HepG2 (cell line): ENCODE data around the gene CDT1. TPM values are rescaled to one million over a fixed set of nuclear protein-coding genes. Genes with fewer than 3 reads are reported as not detected.

Experiments used
- DDIT3 ChIP-seq: sonication (generic); formaldehyde crosslinking; IDR thresholded peaks from 2 replicates; pipeline ENCODE4 v1.4.0; 2020; ENCODE audit warnings: mild to moderate bottlenecking, missing genetic modification reagents
- KIAA2018 ChIP-seq: sonication (generic); formaldehyde crosslinking; IDR thresholded peaks from 2 replicates; pipeline ENCODE4 v1.5.0; 2020; ENCODE audit warnings: mild to moderate bottlenecking, missing genetic modification reagents, borderline replicate concordance
- NAIF1 ChIP-seq: sonication (generic); formaldehyde crosslinking; IDR thresholded peaks from 2 replicates; pipeline ENCODE4 v1.5.0; 2020; ENCODE audit warnings: mild to moderate bottlenecking, missing genetic modification reagents, borderline replicate concordance
- RORA ChIP-seq: sonication (generic); formaldehyde crosslinking; IDR thresholded peaks from 2 replicates; pipeline ENCODE4 v1.5.0; 2020; ENCODE audit warnings: mild to moderate bottlenecking, missing genetic modification reagents, moderate library complexity
- SALL1 ChIP-seq: sonication (generic); formaldehyde crosslinking; IDR thresholded peaks from 2 replicates; pipeline ENCODE4 v1.8.0; 2022; ENCODE audit warnings: mild to moderate bottlenecking, missing genetic modification reagents
- UBTF ChIP-seq: sonication (generic); formaldehyde crosslinking; IDR thresholded peaks from 2 replicates; pipeline ENCODE4 v1.4.0; 2020; ENCODE audit warnings: mild to moderate bottlenecking, missing genetic modification reagents
- ZC3H4 ChIP-seq: sonication (generic); formaldehyde crosslinking; IDR thresholded peaks from 2 replicates; pipeline ENCODE4 v1.4.0; 2020; ENCODE audit warnings: missing genetic modification reagents, borderline replicate concordance
- ZNF326 ChIP-seq: sonication (generic); formaldehyde crosslinking; IDR thresholded peaks from 2 replicates; pipeline ENCODE4 v1.4.0; 2020; ENCODE audit warnings: missing genetic modification reagents, borderline replicate concordance
- ZNF441 ChIP-seq: sonication (generic); formaldehyde crosslinking; IDR thresholded peaks from 2 replicates; pipeline ENCODE4 v1.7.0; 2021; ENCODE audit warnings: missing genetic modification reagents, borderline replicate concordance
- ZNF556 ChIP-seq: sonication (generic); formaldehyde crosslinking; IDR thresholded peaks from 2 replicates; pipeline ENCODE4 v1.4.0; 2020; ENCODE audit warnings: mild to moderate bottlenecking, missing genetic modification reagents, borderline replicate concordance
- ZNF781 ChIP-seq: sonication (generic); formaldehyde crosslinking; IDR thresholded peaks from 2 replicates; pipeline ENCODE4 v1.5.1; 2020; ENCODE audit warnings: borderline replicate concordance, mild to moderate bottlenecking, missing genetic modification reagents; ENCODE audit errors: not compliant biosample characterization
- ZNF800 ChIP-seq: sonication (generic); formaldehyde crosslinking; IDR thresholded peaks from 2 replicates; pipeline ENCODE4 v1.4.0; 2020; ENCODE audit warnings: missing genetic modification reagents
- polyA plus RNA-seq, 8 experiments: library from polyadenylated mRNA; depleted of rRNA in 3 of 8; stranded (reverse) in 7 of 8; unstranded in 1 of 8; fragments of >200 nt; fragmentation: Illumina TruSeq in 4 of 8; extraction: Trizol in 4 of 8; gene quantifications; 2 replicates each; pipeline versions ENCODE4 v1.2.1 to v1.2.3, GENCODE V29; 2011 to 2016; ENCODE audit warnings: low read depth in 4 of 8, missing spikeins in 1 of 8, mixed read lengths in 1 of 8; ENCODE audit not compliant: insufficient read depth in 1 of 8
- total RNA-seq, 5 experiments: library from RNA; depleted of rRNA; stranded (reverse); fragments of >200 nt; fragmentation: Illumina TruSeq; extraction: Trizol; gene quantifications; 2 replicates each; pipeline ENCODE4 v1.2.3, GENCODE V29; 2016; ENCODE audit warnings: low read depth in 1 of 5

CDT1 gene
- total and polyA plus RNA-seq, 2 of the 13 experiments (the other 11 are each of a cell fraction or from before 2014, with no cell fraction given): 23.1 to 23.8 TPM

GRCh38 chr16:88785106-88785924 lies 18.3 kb upstream of the CDT1 start, which contains the start of gene PIEZO1 (continued):
- no peak for TF ChIP-seq KIAA2018 (CRISPR knock-in tag)
- TF ChIP-seq ZNF556 (CRISPR knock-in tag): peak; percentile 79; the same call in 1 of the 2 replicates
- TF ChIP-seq DDIT3 (CRISPR knock-in tag): no peak
- no peak for TF ChIP-seq ZNF781 (CRISPR knock-in tag)
- peak; percentile 25; the same call in 1 of the 2 replicates for TF ChIP-seq ZNF441
- TF ChIP-seq ZNF326 (CRISPR knock-in tag): no peak
- TF ChIP-seq SALL1 (CRISPR knock-in tag): peak; percentile 92
- TF ChIP-seq UBTF (CRISPR knock-in tag): peak; percentile 89
- TF ChIP-seq ZC3H4: no peak
- TF ChIP-seq ZNF800 (CRISPR knock-in tag): peak; percentile 51; the same call in 1 of the 2 replicates
- no peak for TF ChIP-seq RORA (CRISPR knock-in tag)
- no peak for TF ChIP-seq NAIF1 (CRISPR knock-in tag)
